Measurements from ENCODE around the gene TREML4.
"Not testable (repeated sequence)": the region's sequence is repeated elsewhere in the genome, so short reads cannot be mapped to it uniquely, and the experiment has no call there.

The TREML4 gene

GRCh38 chr6:41208439-41209106 lies 19.6 kb upstream of the TREML4 start:
- DNase-seq, result no peak

DNA sequence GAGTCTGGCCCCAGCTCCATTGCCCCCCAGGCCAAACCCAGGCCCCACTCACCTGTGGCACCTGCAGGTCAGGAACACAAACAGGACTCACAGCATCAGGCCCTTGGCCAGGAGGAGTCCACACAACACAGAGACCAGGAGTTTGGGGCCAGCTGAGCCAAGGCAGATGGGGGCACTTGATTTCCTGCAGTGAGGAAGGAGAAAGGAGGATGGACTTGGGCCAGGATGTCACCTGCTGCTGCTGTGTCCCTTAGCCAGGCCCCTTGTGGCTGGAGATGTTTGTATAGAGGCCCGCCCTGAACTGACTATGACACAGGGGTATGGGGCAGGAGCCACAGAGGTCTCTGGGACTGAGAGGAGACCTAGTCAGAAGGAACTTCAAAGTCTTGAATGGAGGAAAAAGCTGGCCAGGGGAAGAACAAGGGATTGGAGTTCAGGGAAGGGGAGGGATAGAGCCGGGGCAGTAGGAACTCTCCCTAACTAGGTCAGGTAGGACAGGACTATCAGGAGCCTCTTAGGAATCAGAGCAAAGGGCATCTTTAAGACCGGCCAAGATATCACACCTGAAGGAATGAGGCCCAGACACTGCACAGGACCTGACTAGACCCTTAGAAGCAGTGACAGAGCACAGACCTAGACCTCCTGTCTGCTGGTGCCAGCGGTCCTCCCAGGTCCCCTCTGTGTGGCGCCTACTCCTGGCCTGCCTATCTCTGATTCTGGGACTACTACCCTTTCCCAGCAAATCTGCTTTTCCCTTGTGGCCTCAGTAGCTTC lies 18.4 kb upstream of the TREML4 start:
- DNase-seq, result no peak

- no peak for DNase-seq
These were observed 13.4 kb upstream of the TREML4 start for GRCh38 chr6:41214559-41215238.

GRCh38 chr6:41215777-41216176 lies 12.4 kb upstream of the TREML4 start:
- DNase-seq, result no peak

DNA sequence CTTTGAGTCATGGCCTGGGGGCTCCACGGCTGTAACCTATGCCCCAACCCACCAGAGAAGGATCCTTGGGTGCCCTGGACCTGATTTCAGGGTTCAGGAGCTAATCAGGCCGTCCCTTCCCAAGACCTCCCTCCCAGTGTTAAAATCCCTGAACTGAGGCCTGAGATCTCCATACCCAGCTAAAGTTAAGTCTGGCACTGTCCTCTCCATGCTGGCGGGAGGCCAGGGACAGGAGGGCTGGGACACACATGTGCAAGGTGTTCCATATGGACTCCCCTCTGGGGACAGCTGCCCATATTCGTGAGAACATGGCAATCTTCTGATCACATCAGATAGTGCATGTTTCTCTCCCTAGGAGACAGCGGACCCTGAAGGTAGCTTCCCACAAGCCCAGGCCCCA lies 11.5 kb upstream of the TREML4 start:
- DNase-seq, result no peak

GRCh38 chr6:41222045-41222444 lies 6.1 kb upstream of the TREML4 start:
- DNase-seq, result no peak

DNA sequence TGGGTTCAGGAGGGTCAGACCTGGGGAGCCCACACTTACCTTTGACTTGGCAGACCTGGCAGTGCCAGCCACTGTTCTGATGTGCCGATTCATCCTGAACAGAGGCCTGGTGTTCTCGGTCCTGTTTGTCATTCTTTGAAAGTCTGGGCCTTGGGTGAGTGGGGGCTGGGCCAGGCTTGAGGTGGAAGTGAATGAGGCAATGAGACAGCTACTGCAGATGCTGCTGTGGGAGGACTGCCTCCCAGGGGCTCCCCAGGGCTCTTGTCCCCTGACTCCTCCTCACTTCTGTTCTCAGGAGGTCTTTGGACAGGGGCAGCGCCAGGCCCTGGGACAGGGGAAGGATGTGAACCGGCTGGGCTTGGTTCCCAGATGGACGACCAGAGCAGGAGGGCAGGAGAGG lies 5.6 kb upstream of the TREML4 start:
- DNase-seq, result no peak

- DNase-seq, result no peak
These were observed 3.3 kb upstream of the TREML4 start for GRCh38 chr6:41224800-41225199.

- DNase-seq, result no peak
These were observed 1.4 kb upstream of the TREML4 start for GRCh38 chr6:41226752-41227151.

- no peak for DNase-seq
These were observed 467 bp downstream of the TREML4 start for GRCh38 chr6:41228616-41229015.

- no peak for DNase-seq
These were observed 1.6 kb downstream of the TREML4 start for GRCh38 chr6:41229721-41230120.

GRCh38 chr6:41231246-41231645 lies 3.1 kb downstream of the TREML4 start:
- no peak for DNase-seq

- DNase-seq, result no peak
These were observed 4.5 kb downstream of the TREML4 start for GRCh38 chr6:41232667-41233066.

DNA sequence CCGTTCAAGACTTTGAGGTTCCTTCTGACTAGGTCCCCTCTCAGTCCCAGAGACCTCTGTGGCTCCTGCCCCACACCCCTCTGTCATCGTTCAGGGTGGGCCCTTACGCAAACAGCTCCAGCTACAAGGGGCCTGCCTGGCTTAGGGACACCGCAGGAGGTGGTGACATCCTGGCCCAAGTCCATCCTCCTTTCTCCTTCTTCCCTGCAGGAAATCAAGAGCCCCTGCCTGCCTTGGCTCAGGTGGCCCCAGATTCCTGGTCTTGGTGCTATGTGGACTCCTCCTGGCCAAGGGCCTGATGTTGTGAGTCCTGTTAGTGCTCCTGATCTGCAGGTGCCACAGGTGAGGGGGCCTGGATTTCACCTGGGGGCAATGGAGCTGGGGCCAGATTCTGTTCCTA lies 8.1 kb downstream of the TREML4 start:
- DNase-seq, result no peak

GRCh38 chr6:41237128-41237527 lies 9.0 kb downstream of the TREML4 start:
- DNase-seq, result no peak

- no peak for DNase-seq
These were observed 11.5 kb downstream of the TREML4 start for GRCh38 chr6:41239467-41240159.

DNA sequence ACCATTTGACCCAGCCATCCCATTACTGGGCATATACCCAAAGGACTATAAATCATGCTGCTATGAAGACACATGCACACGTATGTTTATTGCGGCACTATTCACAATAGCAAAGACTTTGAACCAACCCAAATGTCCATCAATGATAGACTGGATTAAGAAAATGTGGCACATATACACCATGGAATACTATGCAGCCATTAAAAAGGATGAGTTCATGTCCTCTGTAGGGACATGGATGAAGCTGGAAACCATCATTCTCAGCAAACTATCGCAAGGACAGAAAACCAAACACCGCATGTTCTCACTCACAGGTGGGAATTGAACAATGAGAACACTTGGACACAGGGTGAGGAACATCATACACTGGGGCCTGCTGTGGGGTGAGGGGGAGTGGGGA lies 18.4 kb downstream of the TREML4 start:
- DNase-seq, result not testable (repeated sequence)

DNA sequence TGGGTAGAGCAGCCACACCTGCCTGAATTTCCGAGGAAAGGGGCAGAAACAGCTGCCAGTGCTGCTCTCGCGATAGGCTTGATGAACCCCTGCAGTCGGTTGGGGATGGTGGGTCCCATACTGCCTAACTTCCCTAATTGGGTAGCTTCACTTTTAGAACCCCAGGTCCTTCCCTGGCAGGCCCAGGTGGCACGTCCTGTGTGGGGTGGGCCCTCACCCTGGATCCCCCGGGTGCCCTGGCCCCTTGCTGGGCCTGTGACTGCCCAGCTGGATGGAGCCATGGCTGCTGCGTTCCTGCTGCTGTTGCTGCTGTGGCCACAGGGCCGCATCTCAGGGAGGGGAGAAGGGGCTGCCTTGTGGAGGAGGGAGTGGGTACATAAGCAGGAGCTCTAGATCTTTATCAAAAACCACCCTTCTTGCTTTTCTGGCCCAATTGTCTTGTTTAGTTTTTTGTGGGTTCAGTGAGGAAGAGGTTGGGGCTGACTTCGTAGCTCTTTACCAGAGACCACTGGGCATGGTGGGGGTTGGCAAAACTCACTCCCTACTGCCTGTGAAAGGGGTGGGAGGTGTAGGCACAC lies 19.2 kb downstream of the TREML4 start:
- no peak for DNase-seq

DNA sequence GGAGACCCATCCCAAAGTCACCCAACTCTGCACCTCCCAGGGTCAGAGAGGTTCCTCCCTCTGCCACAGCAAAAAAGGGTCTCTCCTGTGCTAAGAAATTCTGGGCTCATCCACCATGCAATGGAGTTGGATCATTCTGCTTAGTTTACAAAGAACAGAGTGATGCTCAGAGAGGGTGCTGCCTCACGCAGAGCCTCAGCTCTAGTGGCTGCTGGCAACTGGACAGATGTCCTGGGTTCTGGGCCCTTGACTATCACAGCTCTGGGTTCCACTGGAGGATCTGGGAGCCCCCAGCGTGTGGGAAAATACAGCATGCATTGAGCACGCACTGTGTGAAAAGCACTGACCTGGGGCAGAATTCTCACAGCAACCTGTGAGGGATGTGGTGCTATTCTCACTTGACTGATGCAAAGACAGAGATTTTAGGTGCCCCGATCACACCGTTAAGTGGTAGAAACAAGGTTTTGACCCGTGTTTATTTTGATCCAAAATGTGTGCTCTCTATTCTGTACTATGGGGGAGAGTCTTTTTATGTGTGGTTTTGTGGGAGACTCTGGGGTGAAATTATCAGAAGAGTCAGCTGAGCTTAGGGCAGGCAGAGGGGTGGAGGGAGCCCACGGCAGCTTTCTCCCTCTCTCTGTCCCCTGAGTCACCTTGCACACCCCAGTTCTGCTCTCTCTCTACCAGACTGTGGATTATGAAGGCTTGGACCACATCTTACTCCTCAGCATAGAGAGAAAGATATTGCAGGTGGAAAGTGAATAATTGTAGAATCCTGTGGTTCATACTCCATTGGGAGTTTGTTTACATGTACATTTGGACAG lies 19.9 kb downstream of the TREML4 start:
- DNase-seq, result no peak

GRCh38 chr6:41252401-41253169 lies 24.4 kb downstream of the TREML4 start:
- no peak for DNase-seq

- no peak for DNase-seq
These were observed 27.0 kb downstream of the TREML4 start for GRCh38 chr6:41255110-41255509.
